ENCODE results near the gene NPAS2. TPM values are rescaled to one million over a fixed set of nuclear protein-coding genes. Genes with fewer than 3 reads are reported as not detected.
A peak's percentile ranks its signal among the peaks of the same experiment; 100 is the strongest.

NPAS2 gene
- polyA plus RNA-seq, 1 of the 3 experiments (the other 2 are of a cell fraction): 58.5 TPM

DNA sequence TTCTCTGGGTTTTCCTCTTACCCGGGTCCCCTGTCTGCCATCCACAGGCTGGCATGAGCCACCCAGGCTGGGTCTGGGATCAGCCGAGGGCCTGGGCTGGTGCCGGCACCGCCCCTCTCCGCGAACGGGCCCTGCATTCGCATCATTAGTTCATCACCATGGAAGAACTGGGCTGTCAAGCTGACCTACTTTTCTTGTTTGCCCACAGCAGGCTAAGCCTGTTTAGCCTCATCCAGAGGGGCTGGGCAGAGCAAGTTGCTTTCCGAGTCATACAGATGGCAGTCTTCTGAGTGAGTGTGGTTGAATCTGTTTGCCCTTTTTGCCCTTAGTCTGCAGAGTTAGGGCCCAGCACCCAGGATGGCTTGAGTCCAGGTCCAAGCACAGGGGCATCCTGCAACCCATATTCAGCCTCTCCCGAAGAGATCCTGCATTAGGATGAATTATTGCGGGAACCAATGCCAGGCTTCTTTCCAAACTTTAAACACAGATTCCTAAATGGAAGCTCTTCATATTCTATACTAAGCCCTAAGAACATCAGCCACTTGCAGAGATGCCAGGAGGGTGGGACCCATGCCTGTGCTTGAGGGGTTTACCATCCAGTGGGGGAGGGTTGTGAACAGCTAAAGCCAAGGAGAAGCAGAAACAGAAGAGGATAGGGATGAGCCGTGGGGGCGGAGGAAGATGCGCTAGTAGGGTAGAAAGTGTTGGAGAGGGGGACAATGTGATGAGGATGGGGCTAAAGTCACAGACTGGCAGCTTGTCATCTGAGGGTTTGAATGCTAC lies 68.0 kb downstream of the NPAS2 start:
- TF ChIP-seq RCOR1 (IDR thresholded peaks at IDR 0.05; ENCODE audit: low read length) (no peak), JUND (IDR thresholded peaks at IDR 0.05) (0 out of 2 replicates have a peak, but pooled peaks have one; percentile 7), TCF12 (IDR thresholded peaks at IDR 0.05) (peak; percentile 62), NFIC (IDR thresholded peaks at IDR 0.05; ENCODE audit: borderline replicate concordance) (peak; percentile 33; the same call in 1 of the 2 replicates), GATA2 (CRISPR knock-in tag; IDR thresholded peaks at IDR 0.05) (no peak)
- TF ChIP-seq, protein P1, sequence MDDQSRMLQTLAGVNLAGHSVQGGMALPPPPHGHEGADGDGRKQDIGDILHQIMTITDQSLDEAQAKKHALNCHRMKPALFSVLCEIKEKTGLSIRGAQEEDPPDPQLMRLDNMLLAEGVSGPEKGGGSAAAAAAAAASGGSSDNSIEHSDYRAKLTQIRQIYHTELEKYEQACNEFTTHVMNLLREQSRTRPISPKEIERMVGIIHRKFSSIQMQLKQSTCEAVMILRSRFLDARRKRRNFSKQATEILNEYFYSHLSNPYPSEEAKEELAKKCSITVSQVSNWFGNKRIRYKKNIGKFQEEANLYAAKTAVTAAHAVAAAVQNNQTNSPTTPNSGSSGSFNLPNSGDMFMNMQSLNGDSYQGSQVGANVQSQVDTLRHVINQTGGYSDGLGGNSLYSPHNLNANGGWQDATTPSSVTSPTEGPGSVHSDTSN (IDR thresholded peaks at IDR 0.05): peak; percentile 17; the same call in 1 of the 2 replicates
- TF ChIP-seq, protein P2, sequence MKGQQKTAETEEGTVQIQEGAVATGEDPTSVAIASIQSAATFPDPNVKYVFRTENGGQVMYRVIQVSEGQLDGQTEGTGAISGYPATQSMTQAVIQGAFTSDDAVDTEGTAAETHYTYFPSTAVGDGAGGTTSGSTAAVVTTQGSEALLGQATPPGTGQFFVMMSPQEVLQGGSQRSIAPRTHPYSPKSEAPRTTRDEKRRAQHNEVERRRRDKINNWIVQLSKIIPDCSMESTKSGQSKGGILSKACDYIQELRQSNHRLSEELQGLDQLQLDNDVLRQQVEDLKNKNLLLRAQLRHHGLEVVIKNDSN (IDR thresholded peaks at IDR 0.05; ENCODE audit: borderline replicate concordance, low read depth): no peak
- Histone ChIP-seq H3K27me3 (ENCODE audit: insufficient read depth) (no peaks in the 10 kb centered on the region), H3K79me2 (ENCODE audit: insufficient read depth) (peaks cover 5% of the 10 kb centered on the region; the same call in 1 of the 2 replicates), H3K4me1 (ENCODE audit: control insufficient read depth in 1 of 2, insufficient read depth in 2 of 2, low read depth in 1 of 2, low read length in 1 of 2) (peaks cover 6 to 31% of the 10 kb centered on the region in 2 experiments; a peak in 2 of 4 replicates), H3K36me3 (replicated peaks in 1 of 2; ENCODE audit: control insufficient read depth in 1 of 2, insufficient read depth in 2 of 2, low read length in 1 of 2) (peaks cover 5 to 15% of the 10 kb centered on the region in 2 experiments), H3F3A (replicated peaks; ENCODE audit: insufficient read depth) (peaks cover 14% of the 10 kb centered on the region), H3K9me2 (no peaks in the 10 kb centered on the region), H3K4me3 (ENCODE audit: low read depth in 2 of 2, low read length in 1 of 2) (no peak overlapping the region), H3K9ac (no peak overlapping the region), H3K4me2 (peak overlapping the region; percentile 27; the same call in 1 of the 2 replicates), H3K9me3 (no peaks in the 10 kb centered on the region), H4K20me1 (ENCODE audit: insufficient read depth) (no peaks in the 10 kb centered on the region), H2AFZ (ENCODE audit: low read depth) (no peak overlapping the region), H3K27ac (ENCODE audit: low read depth in 2 of 2, low read length in 1 of 2) (no peak overlapping the region)
- DNase-seq: no peak
- POLR2A ChIA-PET: no interaction called here
- WGBS (ENCODE audit: low lambda C conversion rate): 67% methylated on average over 13 of the region's 14 CpGs
- CTCF ChIA-PET: interaction anchor here (1.0 kb wide), 1 partner anchor 13 kb away, joined by 3 read pairs; no protein-coding TSS in a partner anchor

DNA sequence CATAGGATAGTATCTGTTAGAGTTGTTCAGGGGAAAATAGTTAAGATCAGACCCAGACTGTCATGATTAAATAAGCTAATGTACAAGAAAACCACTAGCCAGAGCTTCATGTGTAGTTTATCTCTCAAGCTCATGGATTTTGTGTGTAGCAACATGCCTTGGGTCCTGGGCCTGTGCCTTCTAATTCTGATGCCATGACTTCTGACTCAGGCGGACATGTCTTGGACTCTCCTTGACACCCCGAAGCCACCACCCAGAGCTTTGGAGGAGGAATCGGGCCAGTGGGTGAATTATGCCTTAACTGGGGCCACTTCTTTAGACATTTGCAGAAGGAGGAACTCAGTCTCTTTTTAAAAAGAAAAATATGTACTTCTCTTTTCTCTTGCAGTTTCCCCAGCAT lies 68.7 kb downstream of the NPAS2 start:
- Histone ChIP-seq H2AFZ (ENCODE audit: low read depth) (no peak overlapping the region), H3K27ac (ENCODE audit: low read depth in 2 of 2, low read length in 1 of 2) (no peak overlapping the region), H3K36me3 (replicated peaks in 1 of 2; ENCODE audit: control insufficient read depth in 1 of 2, insufficient read depth in 2 of 2, low read length in 1 of 2) (peaks cover 5 to 8% of the 10 kb centered on the region in 2 experiments), H3K79me2 (ENCODE audit: insufficient read depth) (peaks cover 5% of the 10 kb centered on the region; the same call in 1 of the 2 replicates), H3K9me3 (no peaks in the 10 kb centered on the region), H3K4me1 (ENCODE audit: control insufficient read depth in 1 of 2, insufficient read depth in 2 of 2, low read depth in 1 of 2, low read length in 1 of 2) (peaks cover 0 to 34% of the 10 kb centered on the region in 2 experiments; a peak in 2 of 4 replicates), H3K9ac (no peak overlapping the region), H3K4me2 (no peak overlapping the region), H3F3A (replicated peaks; ENCODE audit: insufficient read depth) (peaks cover 14% of the 10 kb centered on the region), H4K20me1 (ENCODE audit: insufficient read depth) (no peaks in the 10 kb centered on the region), H3K9me2 (no peaks in the 10 kb centered on the region), H3K27me3 (ENCODE audit: insufficient read depth) (no peaks in the 10 kb centered on the region), H3K4me3 (ENCODE audit: low read depth in 2 of 2, low read length in 1 of 2) (no peak overlapping the region)
- 71% methylated on average over 3 of the region's 3 CpGs for WGBS (ENCODE audit: low lambda C conversion rate)
- POLR2A ChIA-PET: no interaction called here
- DNase-seq: no peak
- CTCF ChIA-PET: interaction anchor here (1.0 kb wide), 1 partner anchor 12 kb away, joined by 3 read pairs; no protein-coding TSS in a partner anchor
- TF ChIP-seq TAF1 (IDR thresholded peaks at IDR 0.05; ENCODE audit: borderline replicate concordance, low read depth, low read length) (no peak), SIN3A (IDR thresholded peaks at IDR 0.05; ENCODE audit: borderline replicate concordance, low read depth, low read length) (no peak), NRF1 (IDR thresholded peaks at IDR 0.05; ENCODE audit: low read depth, low read length) (no peak), RCOR1 (IDR thresholded peaks at IDR 0.05; ENCODE audit: low read length) (no peak), MEF2A (IDR thresholded peaks at IDR 0.05; ENCODE audit: borderline replicate concordance, low read depth) (no peak), SMC3 (IDR thresholded peaks at IDR 0.05; ENCODE audit: low read depth, low read length) (no peak), NFIC (IDR thresholded peaks at IDR 0.05; ENCODE audit: borderline replicate concordance) (no peak), TEAD4 (IDR thresholded peaks at IDR 0.05; ENCODE audit: borderline replicate concordance, insufficient read depth) (no peak), RXRA (IDR thresholded peaks at IDR 0.05; ENCODE audit: borderline replicate concordance, low read depth) (no peak), YY1 (IDR thresholded peaks at IDR 0.05; ENCODE audit: low read depth) (no peak)
- TF ChIP-seq, protein P3, sequence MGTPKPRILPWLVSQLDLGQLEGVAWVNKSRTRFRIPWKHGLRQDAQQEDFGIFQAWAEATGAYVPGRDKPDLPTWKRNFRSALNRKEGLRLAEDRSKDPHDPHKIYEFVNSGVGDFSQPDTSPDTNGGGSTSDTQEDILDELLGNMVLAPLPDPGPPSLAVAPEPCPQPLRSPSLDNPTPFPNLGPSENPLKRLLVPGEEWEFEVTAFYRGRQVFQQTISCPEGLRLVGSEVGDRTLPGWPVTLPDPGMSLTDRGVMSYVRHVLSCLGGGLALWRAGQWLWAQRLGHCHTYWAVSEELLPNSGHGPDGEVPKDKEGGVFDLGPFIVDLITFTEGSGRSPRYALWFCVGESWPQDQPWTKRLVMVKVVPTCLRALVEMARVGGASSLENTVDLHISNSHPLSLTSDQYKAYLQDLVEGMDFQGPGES (IDR thresholded peaks at IDR 0.05; ENCODE audit: low read depth, low read length): no peak
- TF ChIP-seq, protein P4, sequence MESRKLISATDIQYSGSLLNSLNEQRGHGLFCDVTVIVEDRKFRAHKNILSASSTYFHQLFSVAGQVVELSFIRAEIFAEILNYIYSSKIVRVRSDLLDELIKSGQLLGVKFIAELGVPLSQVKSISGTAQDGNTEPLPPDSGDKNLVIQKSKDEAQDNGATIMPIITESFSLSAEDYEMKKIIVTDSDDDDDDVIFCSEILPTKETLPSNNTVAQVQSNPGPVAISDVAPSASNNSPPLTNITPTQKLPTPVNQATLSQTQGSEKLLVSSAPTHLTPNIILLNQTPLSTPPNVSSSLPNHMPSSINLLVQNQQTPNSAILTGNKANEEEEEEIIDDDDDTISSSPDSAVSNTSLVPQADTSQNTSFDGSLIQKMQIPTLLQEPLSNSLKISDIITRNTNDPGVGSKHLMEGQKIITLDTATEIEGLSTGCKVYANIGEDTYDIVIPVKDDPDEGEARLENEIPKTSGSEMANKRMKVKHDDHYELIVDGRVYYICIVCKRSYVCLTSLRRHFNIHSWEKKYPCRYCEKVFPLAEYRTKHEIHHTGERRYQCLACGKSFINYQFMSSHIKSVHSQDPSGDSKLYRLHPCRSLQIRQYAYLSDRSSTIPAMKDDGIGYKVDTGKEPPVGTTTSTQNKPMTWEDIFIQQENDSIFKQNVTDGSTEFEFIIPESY (IDR thresholded peaks at IDR 0.05; ENCODE audit: borderline replicate concordance, low read depth): no peak
- TF ChIP-seq, protein P5, sequence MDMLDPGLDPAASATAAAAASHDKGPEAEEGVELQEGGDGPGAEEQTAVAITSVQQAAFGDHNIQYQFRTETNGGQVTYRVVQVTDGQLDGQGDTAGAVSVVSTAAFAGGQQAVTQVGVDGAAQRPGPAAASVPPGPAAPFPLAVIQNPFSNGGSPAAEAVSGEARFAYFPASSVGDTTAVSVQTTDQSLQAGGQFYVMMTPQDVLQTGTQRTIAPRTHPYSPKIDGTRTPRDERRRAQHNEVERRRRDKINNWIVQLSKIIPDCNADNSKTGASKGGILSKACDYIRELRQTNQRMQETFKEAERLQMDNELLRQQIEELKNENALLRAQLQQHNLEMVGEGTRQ (IDR thresholded peaks at IDR 0.05; ENCODE audit: borderline replicate concordance, low read depth, low read length): no peak
- TF ChIP-seq, protein P2 (IDR thresholded peaks at IDR 0.05; ENCODE audit: borderline replicate concordance, low read depth): no peak

Data from SK-N-SH (cell line).